ENCODE measurements around the gene TTC21A.

The TTC21A gene

DNA sequence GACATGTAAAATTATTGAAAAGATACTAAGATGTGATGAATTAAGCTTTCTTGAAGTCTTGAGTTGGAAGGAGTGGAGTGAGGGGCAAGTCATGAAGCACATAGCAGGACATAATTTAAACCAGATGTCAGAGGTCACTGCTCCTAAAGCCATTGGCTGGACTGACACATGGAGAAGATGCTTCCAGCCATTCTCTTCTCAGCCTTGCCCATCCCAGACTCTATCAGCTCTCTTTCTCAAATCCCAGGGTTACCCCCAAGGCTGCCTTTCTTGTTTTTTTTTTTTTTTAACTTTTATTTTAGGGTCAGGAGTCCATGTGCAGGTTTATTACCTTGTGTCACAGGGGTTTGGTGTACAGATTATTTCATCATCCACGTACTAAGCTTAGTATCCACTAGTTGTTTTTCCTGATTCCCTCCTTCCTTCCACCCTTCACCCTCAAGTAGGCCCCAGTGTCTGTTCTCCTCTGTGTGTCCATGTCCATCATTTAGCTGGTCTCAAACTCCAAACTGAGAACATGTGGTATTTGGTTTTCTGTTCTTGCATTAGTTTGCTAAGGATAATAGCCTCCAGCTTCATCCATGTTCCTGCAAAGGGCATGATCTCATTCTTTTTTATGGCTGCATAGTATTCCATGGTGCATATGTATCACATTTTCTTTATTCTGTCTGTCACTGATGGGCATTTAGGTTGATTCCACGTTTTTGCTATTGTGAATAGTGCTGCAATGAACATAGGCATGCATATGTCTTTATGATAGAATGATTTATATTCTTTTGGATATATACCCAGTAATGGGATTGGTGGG, 66.0 kb downstream of the TTC21A start:
- in situ Hi-C loops (cut with MboI; ENCODE audit: low sequenced_read_pairs) = no loop called here

DNA sequence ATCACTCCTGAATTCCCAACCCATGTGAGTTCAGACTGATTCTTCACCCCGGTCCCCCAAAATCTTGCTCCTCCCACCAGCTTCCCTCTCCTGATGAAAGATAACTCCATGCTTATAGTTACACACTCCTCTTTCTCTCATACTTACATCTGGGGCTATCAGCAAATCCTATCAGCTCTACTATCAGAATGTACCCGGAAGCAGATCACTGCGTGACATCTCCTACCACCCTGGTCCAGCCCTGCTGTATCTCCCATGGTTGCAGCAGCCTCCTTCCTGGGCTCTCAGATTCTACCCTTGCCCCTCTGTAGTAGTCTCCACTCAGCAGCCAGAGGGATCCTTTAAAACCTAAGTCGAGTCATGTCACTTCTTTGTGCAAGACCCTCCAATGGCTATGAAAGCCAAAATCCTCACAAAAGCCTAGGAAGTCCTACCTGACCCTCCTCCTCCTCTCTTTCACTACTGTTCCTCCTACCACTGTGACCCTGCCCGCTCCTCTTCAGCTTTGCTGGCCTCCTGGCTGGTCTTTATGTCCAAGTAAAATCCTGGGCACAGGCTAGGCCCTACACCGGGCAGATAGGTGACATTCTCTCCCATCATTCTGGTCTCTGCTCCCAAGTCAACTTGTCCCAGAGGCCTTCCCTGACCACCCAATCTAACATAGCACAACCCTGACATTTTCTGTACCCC, 68.7 kb downstream of the TTC21A start:
- in situ Hi-C loops (cut with MboI; ENCODE audit: low sequenced_read_pairs) = no loop called here

DNA sequence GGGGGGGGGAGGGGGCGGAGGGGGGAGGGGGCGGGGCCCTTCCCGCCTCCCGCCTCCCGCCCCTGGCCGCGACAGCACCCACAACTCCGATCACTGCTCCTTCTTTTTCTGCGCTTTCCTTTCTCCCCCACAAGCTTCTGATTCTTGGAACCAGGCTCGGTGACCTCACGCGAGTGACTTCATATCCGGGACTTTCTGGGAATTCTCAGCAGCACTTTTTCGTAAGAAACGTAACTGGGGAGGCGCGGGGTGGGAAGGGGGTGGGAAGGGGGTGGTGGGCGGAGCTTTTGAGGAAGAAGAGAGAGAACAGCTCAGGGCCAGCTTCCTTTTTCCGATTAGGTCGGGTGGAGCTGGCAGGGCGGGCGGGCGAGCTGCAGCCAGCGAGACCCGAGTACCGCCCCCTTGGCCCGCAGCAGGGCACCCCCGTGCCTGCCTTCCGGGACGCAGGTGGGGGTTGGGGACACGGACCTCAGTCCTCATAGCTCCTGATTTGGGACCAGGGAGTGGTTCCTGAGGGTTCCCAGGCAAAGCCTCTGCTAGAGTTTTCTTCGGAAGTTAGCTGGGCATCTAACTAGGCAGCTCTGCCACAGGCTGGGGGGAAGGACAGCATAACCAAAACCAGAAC, 70.3 kb downstream of the TTC21A start:
- in situ Hi-C loops (cut with MboI; ENCODE audit: low sequenced_read_pairs) = no loop called here

DNA sequence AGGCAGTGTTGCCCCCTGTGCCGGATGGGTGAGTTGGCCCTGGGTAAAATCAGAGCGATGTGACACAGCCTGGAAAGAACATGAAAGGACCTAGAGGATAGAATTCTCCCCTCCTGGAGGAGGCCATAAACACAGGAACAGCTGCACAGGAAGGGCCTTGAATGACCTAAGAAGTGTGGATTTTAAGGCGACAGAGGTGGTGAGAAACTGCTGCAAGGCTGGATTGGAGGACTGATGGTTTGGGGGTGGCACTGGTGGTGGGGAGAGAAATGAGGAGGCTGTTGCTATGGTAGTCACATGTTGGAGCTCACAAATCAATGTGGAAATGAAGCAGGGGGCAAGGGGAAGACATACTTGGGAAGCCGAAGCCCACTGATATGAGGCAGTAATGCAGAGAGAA, 71.1 kb downstream of the TTC21A start:
- in situ Hi-C loops (cut with MboI; ENCODE audit: low sequenced_read_pairs) = no loop called here

DNA sequence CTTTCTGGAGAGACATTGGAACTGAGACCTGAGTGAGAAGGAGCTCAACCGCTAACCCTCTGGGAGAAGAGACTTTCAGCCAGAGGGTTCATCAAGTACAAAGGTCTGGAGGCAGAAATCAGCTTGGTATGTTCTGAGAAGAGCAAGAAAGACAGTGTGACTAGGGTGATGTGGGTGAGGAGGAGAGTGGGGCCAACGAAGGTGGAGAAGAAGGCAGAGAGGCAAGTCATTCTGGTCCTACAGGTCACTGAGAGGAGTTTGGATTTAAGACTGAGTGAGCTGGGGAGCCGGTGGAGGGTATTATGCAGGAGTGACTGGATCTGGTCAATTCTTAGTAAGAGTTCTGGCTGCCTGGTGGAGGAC, 72.7 kb downstream of the TTC21A start:
- in situ Hi-C loops (cut with MboI; ENCODE audit: low sequenced_read_pairs) = no loop called here

DNA sequence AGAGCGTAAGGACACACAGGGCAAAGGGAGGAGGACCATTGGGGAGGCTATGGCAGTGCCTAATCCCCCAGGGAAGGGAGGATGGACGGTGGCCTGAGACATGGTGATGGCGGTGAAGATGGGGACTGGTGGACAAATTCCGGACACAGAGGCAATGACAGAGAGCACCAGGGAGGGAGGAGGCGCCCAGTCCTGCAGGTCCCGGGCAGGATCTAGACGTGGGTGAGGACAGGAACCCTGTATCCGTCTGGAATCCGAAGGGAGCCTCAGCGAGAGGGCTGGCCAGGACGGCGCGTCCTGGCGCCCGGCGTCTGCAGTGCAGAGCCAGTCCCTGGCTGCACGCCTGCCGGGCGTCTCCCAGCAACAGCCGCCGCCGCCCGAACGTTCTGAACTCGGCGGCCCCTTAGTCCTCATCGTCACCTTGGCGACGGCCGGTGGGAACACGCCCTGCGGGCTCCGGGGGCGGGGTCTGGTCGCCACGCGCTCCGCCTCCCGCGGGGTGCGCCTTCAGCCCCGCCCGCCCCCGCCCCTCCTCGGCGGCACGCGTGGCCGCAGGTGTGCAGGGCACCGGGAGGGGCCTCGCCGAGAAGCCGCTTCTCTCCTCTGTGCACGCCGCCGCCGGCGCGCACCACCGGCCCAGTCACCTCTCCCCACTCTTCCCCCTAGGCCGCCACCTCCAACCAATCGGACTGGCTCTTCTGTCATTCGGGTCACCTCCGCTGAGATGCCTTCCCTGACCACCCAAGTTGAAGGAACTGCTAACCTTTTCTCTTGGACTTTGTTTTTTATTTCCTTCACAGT, 73.3 kb downstream of the TTC21A start:
- in situ Hi-C loops (cut with MboI; ENCODE audit: low sequenced_read_pairs) = no loop called here

DNA sequence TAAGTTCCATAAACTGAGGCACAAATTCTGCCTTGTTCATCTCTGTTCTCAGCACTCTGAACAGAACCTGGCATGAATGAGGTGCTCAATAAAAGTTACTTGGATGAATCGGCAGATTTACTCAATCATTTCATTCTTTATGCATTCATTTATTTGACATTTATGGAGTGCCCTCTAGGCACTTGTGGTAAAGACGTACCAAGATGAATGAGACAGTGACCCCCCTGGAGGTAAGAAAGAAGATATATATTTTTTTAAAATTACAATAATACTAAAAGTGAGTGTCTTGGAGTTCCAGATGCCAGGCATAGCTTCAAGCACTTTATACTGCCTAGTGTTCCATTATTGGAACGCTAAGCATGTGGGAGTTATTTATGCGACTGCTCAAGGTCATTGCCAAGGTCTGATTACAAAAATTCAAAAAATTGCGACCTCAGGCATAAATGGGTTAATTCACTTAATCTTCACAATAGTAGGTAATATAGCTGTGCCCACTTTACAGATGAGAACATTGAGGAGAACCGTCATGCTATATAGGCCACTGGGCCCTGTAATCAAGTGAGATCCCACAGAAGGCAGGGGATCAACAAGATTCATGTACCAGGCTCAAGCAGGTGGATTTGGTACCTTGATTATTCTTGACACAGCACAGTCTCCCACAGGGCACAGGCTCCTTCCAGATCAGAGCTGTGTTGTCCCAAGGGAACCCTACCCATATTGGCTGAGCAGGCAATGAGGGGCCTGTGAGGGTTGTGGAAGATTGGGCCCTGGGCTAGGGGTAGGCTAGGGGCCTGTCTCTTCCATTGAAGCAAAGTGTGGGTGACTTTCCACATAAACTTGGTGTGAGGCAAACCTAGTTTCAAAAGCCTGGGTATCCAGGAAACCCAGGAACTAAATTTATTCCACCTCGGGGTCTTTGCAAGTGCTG, 74.2 kb downstream of the TTC21A start:
- in situ Hi-C loops (cut with MboI; ENCODE audit: low sequenced_read_pairs) = no loop called here

DNA sequence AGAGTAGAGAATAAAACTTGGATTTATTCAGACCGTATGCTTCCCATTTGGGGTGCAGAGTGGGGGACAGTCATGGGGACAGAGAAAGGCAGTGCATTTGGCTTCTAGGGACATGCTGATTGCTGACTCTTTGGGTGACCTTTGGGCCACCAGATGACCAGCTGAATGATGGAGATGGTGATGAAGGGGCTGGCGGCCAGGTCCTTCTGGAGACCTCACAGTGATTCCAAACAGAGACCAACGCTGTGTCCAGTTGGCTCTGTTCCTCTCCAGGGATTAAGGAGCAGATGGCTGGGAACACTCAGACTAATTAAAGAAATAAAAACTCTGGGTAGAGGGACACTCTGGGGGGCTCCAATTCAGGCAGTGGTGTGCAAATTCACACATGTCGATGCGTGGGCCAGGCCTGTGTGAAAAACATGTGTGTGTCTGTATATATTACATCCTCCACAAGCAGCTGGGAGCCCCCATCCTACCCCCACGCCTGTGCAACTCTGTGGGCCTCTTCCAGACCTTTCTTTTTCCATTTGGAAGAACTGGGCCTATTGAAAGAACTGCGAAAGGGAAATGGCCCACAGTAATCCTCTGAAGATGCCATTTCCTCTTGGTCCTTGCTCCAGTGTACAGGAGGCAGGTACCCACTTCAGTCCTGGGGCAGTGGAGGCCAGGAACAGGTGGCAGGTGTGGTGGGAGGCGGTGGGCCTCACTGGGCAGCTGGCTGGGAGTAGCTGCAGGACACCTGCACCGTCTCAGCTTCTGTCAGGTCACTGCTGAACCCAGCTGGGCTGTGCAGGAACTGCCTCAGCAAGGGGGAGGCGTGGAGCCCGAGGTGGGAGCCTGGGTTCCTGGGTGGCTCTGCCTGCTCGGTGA, 76.0 kb downstream of the TTC21A start:
- in situ Hi-C loops (cut with MboI; ENCODE audit: low sequenced_read_pairs) = no loop called here

DNA sequence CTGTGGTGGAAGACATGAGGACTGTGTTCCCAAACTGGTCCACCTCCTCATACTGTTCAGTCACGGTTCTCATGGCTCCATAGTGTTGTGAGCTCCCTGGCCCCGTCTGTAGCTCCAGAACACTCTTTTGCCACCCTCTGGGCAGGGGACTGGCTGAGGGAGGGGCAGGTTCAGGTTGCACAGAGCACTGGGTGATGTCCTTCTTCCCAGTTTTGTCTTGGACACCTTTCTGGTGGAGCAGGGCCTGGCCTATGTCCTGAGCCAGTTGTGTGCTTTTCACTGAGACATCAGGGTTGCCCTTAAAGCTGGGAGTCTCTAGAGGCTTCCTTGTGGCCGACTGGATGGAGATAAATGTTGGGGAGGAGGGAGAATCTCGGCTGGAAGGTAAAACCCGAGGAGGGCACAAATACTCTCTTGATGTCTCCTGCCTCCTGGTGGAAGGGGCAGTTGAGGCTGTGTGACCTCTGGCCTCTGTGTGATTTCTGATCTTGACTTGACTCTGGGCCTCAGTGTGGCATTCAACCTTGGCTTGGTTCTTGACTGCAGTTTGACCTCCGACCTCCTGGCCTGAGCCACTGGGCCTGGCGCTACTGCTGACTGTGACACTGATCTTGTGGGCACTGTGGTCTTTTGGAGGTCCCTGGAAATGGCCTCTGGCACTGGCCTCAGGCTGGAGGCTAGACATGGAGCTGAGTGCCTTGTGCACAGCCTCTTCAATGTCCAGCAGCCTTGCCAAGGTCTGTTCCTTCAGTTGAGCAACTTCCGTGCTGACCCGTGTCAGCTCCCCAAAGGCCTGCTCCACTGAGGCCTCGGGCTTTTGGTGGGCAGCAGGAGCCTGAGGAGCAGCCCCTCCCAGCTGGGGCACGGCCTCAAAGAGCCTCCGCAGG, 76.8 kb downstream of the TTC21A start:
- in situ Hi-C loops (cut with MboI; ENCODE audit: low sequenced_read_pairs) = no loop called here

DNA sequence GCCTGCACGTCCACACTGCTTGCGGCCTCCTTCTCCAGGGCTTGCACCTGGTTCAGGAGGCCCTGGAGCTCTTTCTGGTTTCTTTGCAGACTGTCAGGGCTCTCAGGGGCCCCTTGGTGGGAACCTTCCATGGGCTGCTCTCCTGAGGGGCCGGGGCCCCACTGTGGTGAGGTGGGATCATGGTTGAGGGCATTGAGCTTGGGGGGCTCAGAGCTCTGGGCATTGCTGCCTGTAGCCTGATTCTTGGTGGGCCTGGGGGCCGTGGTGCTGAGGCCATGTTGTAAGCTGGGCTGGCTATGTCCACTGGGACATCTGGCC, 77.4 kb downstream of the TTC21A start:
- in situ Hi-C loops (cut with MboI; ENCODE audit: low sequenced_read_pairs) = loop anchor here (5.0 kb wide), 1 partner anchor 102 kb away; no protein-coding TSS in a partner anchor

DNA sequence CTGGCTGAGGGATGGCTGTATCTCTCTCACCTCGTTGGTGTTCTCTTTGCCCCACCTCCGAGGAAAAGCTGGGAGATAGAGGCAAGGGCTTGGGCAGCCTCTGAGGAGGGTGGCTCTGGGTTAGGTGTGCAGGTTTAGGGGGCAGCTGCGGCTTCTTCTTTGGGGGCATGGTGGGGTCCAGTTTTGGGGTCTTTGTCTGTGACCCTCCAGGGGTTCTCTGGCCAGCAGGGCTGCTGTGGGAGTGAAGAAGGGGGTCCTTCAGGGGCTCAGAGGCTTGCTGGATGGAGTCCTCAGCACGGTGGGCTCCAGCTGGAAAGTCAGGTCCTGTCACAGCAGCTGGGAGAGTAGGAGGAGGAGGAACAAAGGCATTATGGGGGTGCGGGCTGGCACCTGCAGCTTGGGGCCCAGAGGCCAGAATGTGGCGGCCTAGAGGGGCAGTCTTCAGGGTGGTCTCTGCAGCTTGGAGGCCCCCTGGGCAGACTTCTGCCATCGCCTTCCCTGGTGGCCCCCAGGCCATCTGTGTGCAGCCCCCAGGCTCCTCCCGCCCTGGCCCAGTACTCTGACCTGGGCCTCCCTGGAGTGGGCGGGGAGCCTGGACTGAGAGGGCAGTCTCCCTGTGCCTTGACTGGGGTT, 78.0 kb downstream of the TTC21A start:
- in situ Hi-C loops (cut with MboI; ENCODE audit: low sequenced_read_pairs) = loop anchor here (5.0 kb wide), 1 partner anchor 102 kb away; no protein-coding TSS in a partner anchor

DNA sequence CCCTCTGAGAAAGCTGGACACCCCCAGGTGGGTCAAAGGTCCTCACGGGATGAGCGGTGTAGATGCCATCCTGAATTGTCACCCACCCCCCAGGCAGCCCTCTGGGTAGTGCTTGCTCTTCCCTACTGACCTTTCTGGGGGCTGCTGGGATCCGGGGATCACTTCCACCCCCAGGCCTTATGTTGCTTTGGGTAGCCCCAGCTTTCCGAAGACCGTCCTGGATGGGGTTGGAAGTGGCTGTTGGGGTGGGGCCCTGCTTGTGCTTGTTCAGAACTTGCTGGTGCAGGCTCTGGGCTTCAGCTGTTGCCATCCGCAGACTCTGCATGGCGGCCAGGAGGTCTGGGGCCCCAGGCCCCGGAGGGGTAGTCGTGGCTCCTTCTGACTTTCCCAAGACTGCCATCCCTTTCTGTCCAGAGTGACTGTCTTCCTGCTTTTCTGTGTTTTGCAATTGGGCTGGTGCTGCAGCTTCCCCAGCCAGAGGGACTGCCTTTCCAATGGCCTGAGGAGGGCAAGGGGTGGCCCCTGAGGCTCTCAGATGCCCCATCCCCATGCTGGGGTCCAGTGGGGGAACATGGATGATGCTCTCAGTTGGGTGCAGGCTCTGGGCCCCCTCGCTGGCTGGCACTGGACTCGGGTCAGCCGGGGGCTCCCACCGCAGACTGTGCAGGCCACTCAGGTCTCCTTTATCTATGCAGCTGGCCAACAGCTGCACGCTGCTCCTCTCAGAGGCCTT, 78.6 kb downstream of the TTC21A start:
- in situ Hi-C loops (cut with MboI; ENCODE audit: low sequenced_read_pairs) = loop anchor here (5.0 kb wide), 1 partner anchor 101 kb away; no protein-coding TSS in a partner anchor

DNA sequence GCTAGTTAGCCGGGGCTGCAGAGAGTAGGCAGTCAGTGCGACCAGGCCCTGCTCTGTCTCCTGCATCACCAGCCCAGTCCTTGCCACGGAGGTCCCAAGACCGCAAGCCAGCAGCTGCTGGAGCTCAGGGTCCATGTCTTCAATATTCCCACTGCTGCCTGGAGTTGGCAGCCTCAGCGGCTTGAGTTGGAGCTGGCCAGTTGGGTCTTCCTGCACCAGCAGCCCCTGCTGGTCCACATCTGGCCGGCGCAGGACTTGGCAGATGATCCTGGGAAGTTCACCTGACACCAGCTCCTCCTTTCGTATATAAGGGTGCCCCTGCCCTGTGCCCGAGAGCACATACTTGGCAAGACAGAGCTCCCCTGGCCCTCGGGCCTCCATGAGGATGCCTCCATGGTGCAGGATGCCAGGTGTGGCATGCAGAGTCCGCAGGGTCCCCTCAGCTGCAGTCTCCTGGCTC, 79.2 kb downstream of the TTC21A start:
- in situ Hi-C loops (cut with MboI; ENCODE audit: low sequenced_read_pairs) = loop anchor here (5.0 kb wide), 1 partner anchor 101 kb away; no protein-coding TSS in a partner anchor

DNA sequence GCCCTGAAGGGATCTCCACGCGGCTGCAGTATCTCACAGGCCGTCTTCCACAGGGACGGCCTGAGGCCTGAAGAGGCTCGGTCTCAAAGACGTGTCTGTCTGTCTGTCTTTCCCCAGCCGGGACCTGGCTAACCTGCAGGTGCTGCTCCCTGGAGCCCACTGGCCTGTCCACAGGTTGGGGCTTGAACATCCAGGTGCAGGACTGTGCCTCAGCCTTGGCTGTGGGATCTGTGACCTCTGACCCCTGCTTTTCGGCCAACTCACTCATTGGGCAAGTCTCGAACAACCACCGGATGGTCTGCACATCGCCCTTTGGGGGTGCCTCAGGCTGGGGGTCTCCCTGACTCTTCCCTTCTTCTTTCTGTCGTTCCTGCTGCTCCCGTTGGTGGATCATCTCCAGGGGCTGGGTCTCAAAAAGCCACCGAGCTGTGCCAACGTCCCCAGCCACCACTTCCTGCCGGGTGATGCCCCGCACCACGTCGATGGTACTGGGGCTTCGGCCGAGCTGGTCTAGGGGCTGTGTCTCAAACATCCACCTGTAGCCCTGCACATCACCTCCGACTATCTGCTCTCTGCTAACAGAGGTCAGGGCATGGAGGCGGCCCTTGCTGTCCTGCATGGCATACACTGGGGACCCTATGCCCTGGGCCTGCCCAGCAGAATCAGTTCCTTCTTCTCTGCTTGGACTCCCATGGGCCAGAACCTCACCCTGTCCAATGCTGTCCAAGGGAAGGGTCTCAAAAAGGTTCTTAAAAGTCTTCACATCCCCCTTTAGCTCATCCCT, 80.1 kb downstream of the TTC21A start:
- in situ Hi-C loops (cut with MboI; ENCODE audit: low sequenced_read_pairs) = loop anchor here (5.0 kb wide), 1 partner anchor 100 kb away; no protein-coding TSS in a partner anchor

Measured in HL-60/S4 (cell line).